Naive thymus-derived CD4-positive, alpha-beta T cell (primary cell): Measurements from ENCODE around the gene CHMP4B. TPM values are rescaled to one million over a fixed set of nuclear protein-coding genes. Genes with fewer than 3 reads are reported as not detected.

Source experiments
- ATAC-seq: fragments of 150-1000 bp; cut with Tn5 transposase; 2 replicates; pipeline ENCODE4 v1.10.0; 2021; ENCODE audit warnings: mild to moderate bottlenecking, moderate library complexity
- CTCF ChIA-PET: fragments of 350-600 bp; sonication (Branson Sonifier 250); formaldehyde crosslinking; loops from one replicate; lab custom pipeline; 2021; ENCODE audit warnings: antibody characterized with exemption; lab: Charles Lee
- POLR2A ChIA-PET: fragments of 350-600 bp; sonication (Branson Sonifier 250); formaldehyde crosslinking; loops from one replicate; lab custom pipeline; 2021; ENCODE audit warnings: antibody characterized with exemption, inconsistent platforms; lab: Charles Lee
- DNase-seq, 9 donors: peaks; one replicate each; pipeline versions ENCODE4 v3.0.0 to v3.0.0-alpha.2; 2020 to 2022; ENCODE audit warnings: mixed read lengths in 1 of 9
- H3K27ac ChIP-seq: one replicate; pipeline ENCODE4 v1.7.0; 2013; ENCODE audit warnings: mild to moderate bottlenecking, low read depth, low read length, moderate library complexity
- H3K27me3 ChIP-seq, 2 donors: one replicate each; pipeline ENCODE4 v1.7.0; 2013; ENCODE audit warnings: low read length in 2 of 2, mild to moderate bottlenecking in 2 of 2, moderate library complexity in 2 of 2; ENCODE audit not compliant: control insufficient read depth in 2 of 2, insufficient read depth in 2 of 2
- H3K36me3 ChIP-seq, 3 experiments: 1 replicate in 2 of 3; 2 replicates in 1 of 3; pipeline ENCODE4 v1.7.0; 2013; ENCODE audit warnings: low read length in 3 of 3, mild to moderate bottlenecking in 3 of 3, moderate library complexity in 1 of 3; ENCODE audit not compliant: insufficient read depth in 3 of 3, control insufficient read depth in 2 of 3
- H3K4me1 ChIP-seq, 2 donors: one replicate each; pipeline ENCODE4 v1.7.0; 2013; ENCODE audit warnings: low read length in 2 of 2, mild to moderate bottlenecking in 2 of 2, moderate library complexity in 1 of 2; ENCODE audit not compliant: control insufficient read depth in 2 of 2, insufficient read depth in 2 of 2
- H3K4me3 ChIP-seq: 2 replicates; pipeline ENCODE4 v1.7.0; 2013; ENCODE audit warnings: mild to moderate bottlenecking, low read length
- H3K9me3 ChIP-seq, 3 experiments: 1 replicate in 2 of 3; 2 replicates in 1 of 3; pipeline ENCODE4 v1.7.0; 2013; ENCODE audit warnings: low read length in 3 of 3; ENCODE audit not compliant: control insufficient read depth in 2 of 3
- H3K27ac Mint-ChIP-seq, 9 donors: one replicate each; pipeline ENCODE4 v1.8.0; 2020 to 2022; ENCODE audit warnings: mixed read lengths in 9 of 9, mild to moderate bottlenecking in 8 of 9, moderate library complexity in 5 of 9, inconsistent platforms in 2 of 9
- H3K27me3 Mint-ChIP-seq, 5 donors: one replicate each; pipeline ENCODE4 v1.8.0; 2021 to 2022; ENCODE audit warnings: mixed read lengths in 5 of 5, mild to moderate bottlenecking in 1 of 5
- H3K36me3 Mint-ChIP-seq, 5 donors: one replicate each; pipeline ENCODE4 v1.8.0; 2020 to 2022; ENCODE audit warnings: mixed read lengths in 5 of 5, mild to moderate bottlenecking in 3 of 5, inconsistent platforms in 1 of 5
- H3K4me1 Mint-ChIP-seq, 7 donors: one replicate each; pipeline ENCODE4 v1.8.0; 2020 to 2022; ENCODE audit warnings: mixed read lengths in 7 of 7, mild to moderate bottlenecking in 3 of 7, inconsistent platforms in 1 of 7
- H3K4me3 Mint-ChIP-seq, 10 donors: one replicate each; pipeline ENCODE4 v1.8.0; 2020 to 2022; ENCODE audit warnings: mild to moderate bottlenecking in 10 of 10, mixed read lengths in 10 of 10, moderate library complexity in 6 of 10, inconsistent platforms in 2 of 10
- H3K9me3 Mint-ChIP-seq, 11 donors: one replicate each; pipeline ENCODE4 v1.8.0; 2020 to 2022; ENCODE audit warnings: mixed read lengths in 11 of 11, mild to moderate bottlenecking in 4 of 11, inconsistent platforms in 1 of 11, moderate library complexity in 1 of 11
- intact Hi-C, 2 donors: fragments of 100-400 bp; cut with micrococcal nuclease; formaldehyde crosslinking; loops; one replicate each; pipeline ENCODE4 v1.15.1; 2023
- polyA plus RNA-seq, 2 donors: library from polyadenylated mRNA; unstranded; fragments of 300-500 nt; fragmentation: Illumina TruSeq; gene quantifications; one replicate each; pipeline ENCODE4 v1.2.3, GENCODE V29; 2021
- total RNA-seq, 6 experiments: library from RNA in 5 of 6; stranded (reverse) in 5 of 6; gene quantifications; 1 replicate in 5 of 6; 2 replicates in 1 of 6; pipeline ENCODE4 v1.2.3 and lab custom pipeline; 2021 to 2026

Gene CHMP4B
- total and polyA plus RNA-seq, 7 experiments from 2014 or later: 4.9 to 80.8 (median 54.1) TPM

- H3K27ac ChIP-seq: no peak overlapping the region
- H3K9me3 ChIP-seq: no peaks in the 10 kb centered on the region
- peaks cover 0 to under 1% (median 0%) of the 10 kb centered on the region in 3 experiments for H3K36me3 ChIP-seq
- Mint-ChIP-seq H3K4me1 (peaks cover 0 to 8% (median 0%) of the 10 kb centered on the region in 7 donors), H3K27ac (no peak overlapping the region), H3K27me3 (peaks cover 0 to under 1% (median 0%) of the 10 kb centered on the region in 5 donors), H3K36me3 (no peaks in the 10 kb centered on the region), H3K9me3 (no peaks in the 10 kb centered on the region), H3K4me3 (no peak overlapping the region)
- ChIA-PET POLR2A (no interaction called here), CTCF (no interaction called here)
- H3K4me1 ChIP-seq: no peaks in the 10 kb centered on the region
- intact Hi-C loops: no loop called here
- DNase-seq (no peak), ATAC-seq (no peak)
- no peaks in the 10 kb centered on the region for H3K27me3 ChIP-seq
- no peak overlapping the region for H3K4me3 ChIP-seq
Observed at GRCh38 chr20:33796907-33797544, 14.1 kb upstream of the CHMP4B start.

- ATAC-seq: no peak
- H3K4me3 Mint-ChIP-seq: no peak overlapping the region
- no peaks in the 10 kb centered on the region for H3K9me3 ChIP-seq
- ChIA-PET CTCF (interaction anchor here (0.5 kb wide), 1 partner anchor 10 kb away, joined by 3 read pairs; no protein-coding TSS in a partner anchor), POLR2A (no interaction called here)
- peaks cover 0 to 3% (median 0%) of the 10 kb centered on the region in 5 donors for H3K27me3 Mint-ChIP-seq
- H3K4me3 ChIP-seq: no peak overlapping the region
- intact Hi-C loops: no loop called here
- no peak for DNase-seq
- H3K4me1 Mint-ChIP-seq: peaks cover 0 to 3% (median 0%) of the 10 kb centered on the region in 7 donors
- no peak overlapping the region for H3K27ac Mint-ChIP-seq
- H3K36me3 ChIP-seq: no peaks in the 10 kb centered on the region
- no peaks in the 10 kb centered on the region for H3K36me3 Mint-ChIP-seq
- H3K9me3 Mint-ChIP-seq: no peaks in the 10 kb centered on the region
- H3K4me1 ChIP-seq: no peaks in the 10 kb centered on the region
- H3K27me3 ChIP-seq: no peaks in the 10 kb centered on the region
- H3K27ac ChIP-seq: no peak overlapping the region
Observed at GRCh38 chr20:33798444-33798843, 12.7 kb upstream of the CHMP4B start.

- peaks cover 0 to 19% (median 0%) of the 10 kb centered on the region in 5 donors for H3K27me3 Mint-ChIP-seq
- ChIA-PET CTCF (no interaction called here), POLR2A (no interaction called here)
- no peaks in the 10 kb centered on the region for H3K36me3 ChIP-seq
- H3K36me3 Mint-ChIP-seq: no peaks in the 10 kb centered on the region
- intact Hi-C loops: no loop called here
- ATAC-seq (no peak), DNase-seq (no peak)
- no peaks in the 10 kb centered on the region for H3K4me1 ChIP-seq
- H3K4me3 Mint-ChIP-seq: no peak overlapping the region
- no peaks in the 10 kb centered on the region for H3K27me3 ChIP-seq
- H3K4me3 ChIP-seq: no peak overlapping the region
- H3K9me3 Mint-ChIP-seq: peaks cover 0 to 3% (median 0%) of the 10 kb centered on the region in 11 donors
- H3K27ac Mint-ChIP-seq: no peak overlapping the region
- no peak overlapping the region for H3K27ac ChIP-seq
- H3K4me1 Mint-ChIP-seq: peaks cover 0 to 4% (median 0%) of the 10 kb centered on the region in 7 donors
- H3K9me3 ChIP-seq: no peaks in the 10 kb centered on the region
Observed at GRCh38 chr20:33803921-33804337, 7.2 kb upstream of the CHMP4B start.

- ATAC-seq (no peak), DNase-seq (no peak)
- Mint-ChIP-seq H3K9me3 (peaks cover 0 to 3% (median 0%) of the 10 kb centered on the region in 11 donors), H3K4me1 (peaks cover 14 to 22% (median 18%) of the 10 kb centered on the region in 7 donors), H3K36me3 (peaks cover 0 to 12% (median 0%) of the 10 kb centered on the region in 5 donors), H3K4me3 (no peak overlapping the region), H3K27me3 (peaks cover 0 to 16% (median 0%) of the 10 kb centered on the region in 5 donors), H3K27ac (no peak overlapping the region)
- ChIA-PET CTCF (interaction anchor here (0.6 kb wide), 1 partner anchor 10 kb away, joined by 3 read pairs; no protein-coding TSS in a partner anchor), POLR2A (no interaction called here)
- H3K27ac ChIP-seq: no peak overlapping the region
- no peaks in the 10 kb centered on the region for H3K27me3 ChIP-seq
- H3K4me1 ChIP-seq: peaks cover 12 to 16% of the 10 kb centered on the region in 2 donors
- peaks cover 0 to 7% (median 0%) of the 10 kb centered on the region in 3 experiments for H3K36me3 ChIP-seq
- H3K4me3 ChIP-seq: no peak overlapping the region
- H3K9me3 ChIP-seq: no peaks in the 10 kb centered on the region
- intact Hi-C loops: no loop called here
Observed at GRCh38 chr20:33808388-33808787, 2.8 kb upstream of the CHMP4B start.

- POLR2A ChIA-PET: interaction anchor here (1.0 to 2.4 kb wide), 5 partner anchors 77 to 409 kb away, joined by 3 to 20 read pairs (median 5); partner anchors contain the start of genes CDK5RAP1, EIF2S2 and RALY
- ATAC-seq: no peak
Observed at GRCh38 chr20:33810259-33810658, 889 bp upstream of the CHMP4B start.

GRCh38 chr20:33811776-33812151, 616 bp downstream of the CHMP4B start:
- peak overlapping the region; percentile 89 to 100 (median 95) for H3K4me3 Mint-ChIP-seq
- CTCF ChIA-PET: interaction anchor here (0.7 to 2.4 kb wide), 4 partner anchors 8 to 316 kb away, joined by 3 to 6 read pairs (median 4); no protein-coding TSS in a partner anchor
- H3K27me3 Mint-ChIP-seq: no peaks in the 10 kb centered on the region
- Histone ChIP-seq H3K4me3 (peak overlapping the region; percentile 74), H3K9me3 (no peaks in the 10 kb centered on the region), H3K27me3 (no peaks in the 10 kb centered on the region), H3K27ac (peak overlapping the region; percentile 95), H3K4me1 (peaks cover 22 to 23% of the 10 kb centered on the region in 2 donors), H3K36me3 (peaks cover 0 to 12% (median 4%) of the 10 kb centered on the region in 3 experiments)
- ATAC-seq: no peak
- DNase-seq: peak in 5 of 9 donors; percentile 9 to 30 (median 14)
- POLR2A ChIA-PET: interaction anchor here (0.5 to 2.4 kb wide), 14 partner anchors 9 to 301 kb away, joined by 3 to 20 read pairs (median 3); partner anchors contain the start of genes EIF2S2, RALY and ZNF341
- intact Hi-C loops: loop anchor here (1.0 to 10.0 kb wide), 21 partner anchors 41 to 1643 kb away; partner anchors contain the start of genes EIF2S2 (in 2 of the 2), ITCH (in 2 of the 2), PXMP4 (in 2 of the 2) and RALY (in 2 of the 2)
- H3K27ac Mint-ChIP-seq: peak overlapping the region; percentile 84 to 96 (median 91)
- H3K4me1 Mint-ChIP-seq: peaks cover 42 to 54% (median 48%) of the 10 kb centered on the region in 7 donors
- H3K36me3 Mint-ChIP-seq: peaks cover 4 to 22% (median 9%) of the 10 kb centered on the region in 5 donors
- no peaks in the 10 kb centered on the region for H3K9me3 Mint-ChIP-seq

More at GRCh38 chr20:33810259-33810658, 889 bp upstream of the CHMP4B start:
- Mint-ChIP-seq H3K27me3 (peaks cover 0 to 9% (median 0%) of the 10 kb centered on the region in 5 donors), H3K9me3 (no peaks in the 10 kb centered on the region), H3K4me1 (peaks cover 32 to 39% (median 35%) of the 10 kb centered on the region in 7 donors), H3K4me3 (peak overlapping the region in 1 of 10 donors; percentile 9), H3K27ac (peak overlapping the region in 1 of 9 donors; percentile 19), H3K36me3 (peaks cover 3 to 20% (median 7%) of the 10 kb centered on the region in 5 donors)
- Histone ChIP-seq H3K4me3 (no peak overlapping the region), H3K9me3 (no peaks in the 10 kb centered on the region), H3K27ac (no peak overlapping the region), H3K27me3 (no peaks in the 10 kb centered on the region), H3K4me1 (peaks cover 22 to 23% of the 10 kb centered on the region in 2 donors), H3K36me3 (peaks cover 0 to 7% (median 0%) of the 10 kb centered on the region in 3 experiments)
- CTCF ChIA-PET: interaction anchor here (0.8 to 2.4 kb wide), 4 partner anchors 10 to 105 kb away, joined by 3 to 6 read pairs (median 5); no protein-coding TSS in a partner anchor
- DNase-seq: no peak
- intact Hi-C loops: loop anchor here (2.0 to 10.0 kb wide), 9 partner anchors 42 to 1645 kb away; partner anchors contain the start of genes ACTL10 (in 1 of the 2), ASXL1 (in 1 of the 2), C20orf144 (in 1 of the 2) and CEP250 (in 1 of the 2)
